H9 (cell line): ENCODE results near the gene C1orf56. TPM values are rescaled to one million over a fixed set of nuclear protein-coding genes. Genes with fewer than 3 reads are reported as not detected.

ENCODE experiments used
- DNase-seq: peaks from one replicate; pipeline ENCODE4 v3.0.0-alpha.2; 2017
- H2AFZ ChIP-seq: one replicate; pipeline ENCODE4 v1.6.1; 2013; ENCODE audit warnings: mild to moderate bottlenecking, low read length, control low read depth, moderate library complexity
- H2AK5ac ChIP-seq: 2 replicates; pipeline ENCODE4 v1.6.1; 2013; ENCODE audit warnings: low read length, control low read depth, mixed read lengths; ENCODE audit not compliant: insufficient read length
- H2BK120ac ChIP-seq: one replicate; pipeline ENCODE4 v1.6.1; 2013; ENCODE audit warnings: low read depth, mild to moderate bottlenecking, low read length, control low read depth, inconsistent platforms; ENCODE audit not compliant: poor library complexity, severe bottlenecking
- H2BK12ac ChIP-seq: 2 replicates; pipeline ENCODE4 v1.6.1; 2013; ENCODE audit warnings: low read length, control low read depth, mixed read lengths, low read depth; ENCODE audit not compliant: insufficient read length
- H2BK15ac ChIP-seq: 2 replicates; pipeline ENCODE4 v1.6.1; 2013; ENCODE audit warnings: low read depth, low read length, control low read depth
- H2BK20ac ChIP-seq: one replicate; pipeline ENCODE4 v1.6.1; 2013; ENCODE audit warnings: low read depth, mild to moderate bottlenecking, low read length, control low read depth, inconsistent platforms; ENCODE audit not compliant: poor library complexity, severe bottlenecking
- H2BK5ac ChIP-seq: 2 replicates; pipeline ENCODE4 v1.6.1; 2013; ENCODE audit warnings: low read length, control low read depth, mixed read lengths; ENCODE audit not compliant: insufficient read length
- H3K14ac ChIP-seq: 2 replicates; pipeline ENCODE4 v1.6.1; 2013; ENCODE audit warnings: low read length, control low read depth; ENCODE audit not compliant: insufficient read depth
- H3K18ac ChIP-seq: 2 replicates; pipeline ENCODE4 v1.6.1; 2013; ENCODE audit warnings: low read depth, mild to moderate bottlenecking, mixed read lengths, low read length, control low read depth; ENCODE audit not compliant: insufficient read length
- H3K23ac ChIP-seq: 2 replicates; pipeline ENCODE4 v1.6.1; 2013; ENCODE audit warnings: low read length, control low read depth, mixed read lengths, low read depth; ENCODE audit not compliant: insufficient read length
- H3K23me2 ChIP-seq: 2 replicates; pipeline ENCODE4 v1.6.1; 2013; ENCODE audit warnings: low read depth, mild to moderate bottlenecking, mixed read lengths, low read length, control low read depth; ENCODE audit not compliant: insufficient read length, poor library complexity, severe bottlenecking
- H3K27ac ChIP-seq: 2 replicates; pipeline ENCODE4 v1.5.1; 2013; ENCODE audit warnings: low read length, control low read depth, mixed read lengths, low read depth; ENCODE audit not compliant: insufficient read length
- H3K27me3 ChIP-seq: 2 replicates; pipeline ENCODE4 v1.6.1; 2013; ENCODE audit warnings: low read length, control low read depth, inconsistent platforms; ENCODE audit not compliant: insufficient read depth
- H3K4ac ChIP-seq: 2 replicates; pipeline ENCODE4 v1.6.1; 2013; ENCODE audit warnings: low read depth, mild to moderate bottlenecking, control low read depth, inconsistent platforms, low read length, moderate library complexity
- H3K4me1 ChIP-seq: 2 replicates; pipeline ENCODE4 v1.6.1; 2013; ENCODE audit warnings: low read length, control low read depth, inconsistent platforms; ENCODE audit not compliant: insufficient read depth
- H3K4me2 ChIP-seq: 2 replicates; pipeline ENCODE4 v1.6.1; 2013; ENCODE audit warnings: low read length, control low read depth, mixed read lengths; ENCODE audit not compliant: insufficient read length, insufficient read depth
- H3K56ac ChIP-seq: 2 replicates; pipeline ENCODE4 v1.6.1; 2013; ENCODE audit warnings: low read depth, mild to moderate bottlenecking, mixed read lengths, low read length, control low read depth; ENCODE audit not compliant: insufficient read length
- H3K79me1 ChIP-seq: 2 replicates; pipeline ENCODE4 v1.6.1; 2013; ENCODE audit warnings: low read depth, mild to moderate bottlenecking, moderate library complexity, low read length, control low read depth, inconsistent platforms; ENCODE audit not compliant: insufficient read depth, poor library complexity, severe bottlenecking
- H3K79me2 ChIP-seq: 2 replicates; pipeline ENCODE4 v1.6.1; 2013; ENCODE audit warnings: low read length, control low read depth, inconsistent platforms; ENCODE audit not compliant: insufficient read depth
- H3K9ac ChIP-seq: 2 replicates; pipeline ENCODE4 v1.6.1; 2013; ENCODE audit warnings: low read length, control low read depth, mixed read lengths; ENCODE audit not compliant: insufficient read length; ENCODE audit errors: extremely low read depth
- H3K9me3 ChIP-seq: one replicate; pipeline ENCODE4 v1.6.1; 2013; ENCODE audit warnings: low read depth, low read length, inconsistent platforms; ENCODE audit not compliant: control insufficient read depth
- H3T11ph ChIP-seq: one replicate; pipeline ENCODE4 v1.6.1; 2013; ENCODE audit warnings: mild to moderate bottlenecking, low read length, control low read depth, inconsistent platforms
- H4K20me1 ChIP-seq: one replicate; pipeline ENCODE4 v1.6.1; 2013; ENCODE audit not compliant: control insufficient read depth, insufficient read length, insufficient read depth
- H4K5ac ChIP-seq: 2 replicates; pipeline ENCODE4 v1.6.1; 2013; ENCODE audit warnings: low read depth, mild to moderate bottlenecking, mixed read lengths, low read length, control low read depth; ENCODE audit not compliant: insufficient read length
- H4K8ac ChIP-seq: replicated peaks from 2 replicates; pipeline ENCODE4 v1.6.1; 2013; ENCODE audit warnings: low read length, control low read depth, mixed read lengths, low read depth; ENCODE audit not compliant: insufficient read length
- H4K91ac ChIP-seq: 2 replicates; pipeline ENCODE4 v1.6.1; 2013; ENCODE audit warnings: low read depth, mild to moderate bottlenecking, moderate library complexity, mixed read lengths, low read length, control low read depth; ENCODE audit not compliant: insufficient read length
- H3K27ac Mint-ChIP-seq, 3 experiments: 2 replicates in 2 of 3; 3 replicates in 1 of 3; pipeline ENCODE4 v1.8.0; 2020 to 2021; ENCODE audit warnings: mixed read lengths in 3 of 3, mild to moderate bottlenecking in 1 of 3, moderate library complexity in 1 of 3
- H3K27me3 Mint-ChIP-seq: 2 replicates; pipeline ENCODE4 v1.8.0; 2021; ENCODE audit warnings: low read depth, mild to moderate bottlenecking, moderate library complexity, mixed read lengths
- H3K36me3 Mint-ChIP-seq, 3 experiments: 2 replicates in 2 of 3; 3 replicates in 1 of 3; pipeline ENCODE4 v1.8.0; 2020 to 2021; ENCODE audit warnings: low read depth in 3 of 3, mixed read lengths in 3 of 3; ENCODE audit not compliant: insufficient read depth in 1 of 3
- H3K4me1 Mint-ChIP-seq, 2 experiments: 2 replicates each; pipeline ENCODE4 v1.8.0; 2020; ENCODE audit warnings: mixed read lengths in 2 of 2
- H3K4me3 Mint-ChIP-seq, 2 experiments: 2 replicates in 1 of 2; 3 replicates in 1 of 2; pipeline ENCODE4 v1.8.0; 2020 to 2021; ENCODE audit warnings: mild to moderate bottlenecking in 2 of 2, mixed read lengths in 2 of 2, moderate library complexity in 1 of 2
- H3K9me3 Mint-ChIP-seq, 2 experiments: 2 replicates in 1 of 2; 3 replicates in 1 of 2; pipeline ENCODE4 v1.8.0; 2020; ENCODE audit warnings: mild to moderate bottlenecking in 2 of 2, mixed read lengths in 2 of 2, moderate library complexity in 1 of 2
- CTCF ChIP-seq: fragments of 200-600 bp; sonication (generic); conservative IDR thresholded peaks from 3 replicates; pipeline ENCODE4 v1.8.0; 2021; ENCODE audit warnings: antibody characterized with exemption, mild to moderate bottlenecking
- WGBS: extraction: QIAGEN DNeasy Blood & Tissue Kit; methylation state at CpG from one replicate; pipeline ENCODE4 v1.1.7; 2013; ENCODE audit warnings: missing lambda C conversion rate, low lambda C conversion rate, mixed read lengths; ENCODE audit not compliant: insufficient read length; ENCODE audit errors: extremely low coverage; 5-methylcytosine and 5-hydroxymethylcytosine counted together
- total RNA-seq: library from RNA; stranded (reverse); gene quantifications from 2 replicates; pipeline ENCODE4 v1.2.1, GENCODE V29; 2021

The C1orf56 gene
- total RNA-seq, 1 experiment from 2014 or later: 4.8 TPM

- Histone ChIP-seq H4K5ac (no peak overlapping the region), H3K79me1 (no peaks in the 10 kb centered on the region), H4K91ac (no peak overlapping the region), H2BK120ac (no peak overlapping the region), H3K27ac (no peak overlapping the region), H3K18ac (no peak overlapping the region), H2BK12ac (no peak overlapping the region), H3K14ac (no peak overlapping the region), H2BK5ac (no peak overlapping the region), H3K56ac (no peak overlapping the region), H2AFZ (no peak overlapping the region), H3K23me2 (no peaks in the 10 kb centered on the region), H3K4me2 (no peak overlapping the region), H4K8ac (no peak overlapping the region), H3K9ac (no peak overlapping the region), H2AK5ac (no peak overlapping the region), H3K79me2 (no peaks in the 10 kb centered on the region), H3K9me3 (no peaks in the 10 kb centered on the region), H2BK15ac (no peak overlapping the region), H4K20me1 (no peaks in the 10 kb centered on the region), H3K4ac (no peak overlapping the region), H3K23ac (no peak overlapping the region), H3T11ph (no peak overlapping the region), H2BK20ac (no peak overlapping the region), H3K27me3 (no peaks in the 10 kb centered on the region), H3K4me1 (no peaks in the 10 kb centered on the region)
- no peaks in the 10 kb centered on the region for H3K27me3 Mint-ChIP-seq
- H3K9me3 Mint-ChIP-seq: no peaks in the 10 kb centered on the region
- WGBS: no CpG with 5 or more reads among the region's 13 CpGs
- no peak for DNase-seq
- H3K4me3 Mint-ChIP-seq: no peak overlapping the region
- H3K4me1 Mint-ChIP-seq: peaks cover 9 to 12% of the 10 kb centered on the region in 2 experiments
- TF ChIP-seq CTCF: peak; percentile 31; the same call in 1 of the 3 replicates
- 0 out of 7 replicates have a peak overlapping the region, but pooled peaks of 1 of the 3 experiments have one; percentile 33 for H3K27ac Mint-ChIP-seq
- H3K36me3 Mint-ChIP-seq: peaks cover 6 to 10% (median 9%) of the 10 kb centered on the region in 3 experiments; a peak in 4 of 7 replicates
Measured at GRCh38 chr1:151072224-151072623, 24.7 kb downstream of the C1orf56 start.
